HS-27A (cell line): ENCODE data around the gene SLC25A39.
"Not testable (repeated sequence)": the region's sequence is repeated elsewhere in the genome, so short reads cannot be mapped to it uniquely, and the experiment has no call there.

Experiments
- DNase-seq: peaks from one replicate; pipeline ENCODE4 v3.0.0-alpha.2; 2012; ENCODE audit warnings: low read depth, missing footprints

SLC25A39 gene

GRCh38 chr17:44324571-44325275 is at the start of gene SLC25A39:
Gene SLC25A39 (minus strand): TSS chr17:44324823. CDS start chr17:44323562, 1,261 bp downstream.
- peak; percentile 36 for DNase-seq

- no peak for DNase-seq
These were observed 47.4 kb upstream of the SLC25A39 start for GRCh38 chr17:44372036-44372435.

- not testable (repeated sequence) for DNase-seq
These were observed 44.9 kb upstream of the SLC25A39 start for GRCh38 chr17:44369414-44370023.

GRCh38 chr17:44368391-44369243 is 44.0 kb upstream of the SLC25A39 start:
- DNase-seq: not testable (repeated sequence)

GRCh38 chr17:44367231-44367979 is 42.8 kb upstream of the SLC25A39 start:
- no peak for DNase-seq

GRCh38 chr17:44365051-44365450 is 40.4 kb upstream of the SLC25A39 start:
- DNase-seq: not testable (repeated sequence)

- no peak for DNase-seq
These were observed 39.1 kb upstream of the SLC25A39 start, which contains the start of gene FAM171A2 for GRCh38 chr17:44363613-44364159. Gene FAM171A2 (minus strand): TSS chr17:44363853. CDS start chr17:44363714, 139 bp downstream.

GRCh38 chr17:44362949-44363612 is 38.5 kb upstream of the SLC25A39 start:
- no peak for DNase-seq

- DNase-seq: no peak
These were observed 37.9 kb upstream of the SLC25A39 start for GRCh38 chr17:44362459-44362948.

- DNase-seq: no peak
These were observed 37.0 kb upstream of the SLC25A39 start for GRCh38 chr17:44361292-44362260.

GRCh38 chr17:44360826-44361225 is 36.2 kb upstream of the SLC25A39 start:
- no peak for DNase-seq

GRCh38 chr17:44360144-44360533 is 35.5 kb upstream of the SLC25A39 start:
- DNase-seq: no peak

- DNase-seq: no peak
These were observed 35.0 kb upstream of the SLC25A39 start for GRCh38 chr17:44359458-44360143.

GRCh38 chr17:44359006-44359405 is 34.4 kb upstream of the SLC25A39 start:
- DNase-seq: no peak

- no peak for DNase-seq
These were observed 33.4 kb upstream of the SLC25A39 start for GRCh38 chr17:44358066-44358465.

GRCh38 chr17:44356241-44356640 is 31.6 kb upstream of the SLC25A39 start:
- DNase-seq: no peak

GRCh38 chr17:44355642-44356099 is 31.0 kb upstream of the SLC25A39 start:
- no peak for DNase-seq

GRCh38 chr17:44354582-44355561 is 30.2 kb upstream of the SLC25A39 start:
- no peak for DNase-seq
